ENCODE data around the gene PODNL1. TPM values are rescaled to one million over a fixed set of nuclear protein-coding genes. Genes with fewer than 3 reads are reported as not detected.

PODNL1 gene
- polyA plus RNA-seq, 3 donors: 1.2 to 1.4 (median 1.3) TPM

GRCh38 chr19:13896227-13896626, 42.0 kb downstream of the PODNL1 start:
- Histone ChIP-seq H3K27ac (ENCODE audit: low read depth in 1 of 2, low read length in 2 of 2) (no peak overlapping the region), H3K9ac (ENCODE audit: insufficient read depth, low read length, poor library complexity, severe bottlenecking) (no peak overlapping the region), H4K20me1 (ENCODE audit: insufficient read depth, low read length) (no peaks in the 10 kb centered on the region), H3K9me3 (replicated peaks in 1 of 2; ENCODE audit: control insufficient read depth in 1 of 2, insufficient read depth in 1 of 2, low read length in 2 of 2) (no peaks in the 10 kb centered on the region), H3K36me3 (replicated peaks in 1 of 2; ENCODE audit: control insufficient read depth in 1 of 2, insufficient read depth in 2 of 2, low read length in 2 of 2) (no peaks in the 10 kb centered on the region), H3K79me2 (ENCODE audit: insufficient read depth, low read length) (no peaks in the 10 kb centered on the region), H3K4me1 (ENCODE audit: control insufficient read depth in 1 of 2, insufficient read depth in 2 of 2, low read length in 2 of 2) (no peaks in the 10 kb centered on the region), H2AFZ (ENCODE audit: insufficient read depth, low read depth, low read length, poor library complexity, severe bottlenecking) (no peak overlapping the region), H3K4me3 (replicated peaks in 1 of 3; ENCODE audit: low read depth in 2 of 3, low read length in 3 of 3) (no peak overlapping the region), H3K4me2 (replicated peaks; ENCODE audit: extremely low read depth, low read length, poor library complexity, severe bottlenecking) (no peak overlapping the region), H3K27me3 (ENCODE audit: control insufficient read depth in 2 of 2, insufficient read depth in 2 of 2, low read length in 2 of 2) (no peaks in the 10 kb centered on the region)
- H3K27me3 Mint-ChIP-seq (ENCODE audit: low read depth in 3 of 3): peaks cover 0 to 6% (median 2%) of the 10 kb centered on the region in 3 donors
- no peak overlapping the region for H3K27ac Mint-ChIP-seq
- intact Hi-C loops (cut with micrococcal nuclease): no loop called here
- no CpG with 5 or more reads among the region's 2 CpGs for WGBS (ENCODE audit: insufficient coverage)
- peaks cover 0 to 3% of the 10 kb centered on the region in 2 donors for H3K36me3 Mint-ChIP-seq
- TF ChIP-seq CTCF (IDR thresholded peaks at IDR 0.05): no peak
- DNase-seq: no peak
- H3K9me3 Mint-ChIP-seq: no peaks in the 10 kb centered on the region
- H3K4me3 Mint-ChIP-seq: no peak overlapping the region
- peaks cover 3% of the 10 kb centered on the region for H3K4me1 Mint-ChIP-seq

GRCh38 chr19:13894552-13894951, 43.7 kb downstream of the PODNL1 start:
- no peak overlapping the region for H2AFZ ChIP-seq (ENCODE audit: insufficient read depth, low read depth, low read length, poor library complexity, severe bottlenecking)
- H3K4me1 ChIP-seq (ENCODE audit: control insufficient read depth in 1 of 2, insufficient read depth in 2 of 2, low read length in 2 of 2): no peaks in the 10 kb centered on the region
- WGBS (ENCODE audit: insufficient coverage): 100% methylated on average over 2 of the region's 5 CpGs
- TF ChIP-seq CTCF (IDR thresholded peaks at IDR 0.05): no peak
- H3K4me3 ChIP-seq (replicated peaks in 1 of 3; ENCODE audit: low read depth in 2 of 3, low read length in 3 of 3): no peak overlapping the region
- intact Hi-C loops (cut with micrococcal nuclease): no loop called here
- H3K79me2 ChIP-seq (ENCODE audit: insufficient read depth, low read length): no peaks in the 10 kb centered on the region
- H3K4me3 Mint-ChIP-seq: no peak overlapping the region
- H3K36me3 Mint-ChIP-seq: peaks cover 0 to 3% of the 10 kb centered on the region in 2 donors
- DNase-seq: no peak
- H3K27ac Mint-ChIP-seq: peak overlapping the region in 1 of 7 donors; percentile 50
- H3K36me3 ChIP-seq (replicated peaks in 1 of 2; ENCODE audit: control insufficient read depth in 1 of 2, insufficient read depth in 2 of 2, low read length in 2 of 2): no peaks in the 10 kb centered on the region
- no peak overlapping the region for H3K9ac ChIP-seq (ENCODE audit: insufficient read depth, low read length, poor library complexity, severe bottlenecking)
- peaks cover 0 to 3% (median 2%) of the 10 kb centered on the region in 3 donors for H3K27me3 Mint-ChIP-seq (ENCODE audit: low read depth in 3 of 3)
- H3K27me3 ChIP-seq (ENCODE audit: control insufficient read depth in 2 of 2, insufficient read depth in 2 of 2, low read length in 2 of 2): no peaks in the 10 kb centered on the region
- H3K9me3 ChIP-seq (replicated peaks in 1 of 2; ENCODE audit: control insufficient read depth in 1 of 2, insufficient read depth in 1 of 2, low read length in 2 of 2): no peaks in the 10 kb centered on the region
- H3K4me2 ChIP-seq (replicated peaks; ENCODE audit: extremely low read depth, low read length, poor library complexity, severe bottlenecking): no peak overlapping the region
- H3K4me1 Mint-ChIP-seq: no peaks in the 10 kb centered on the region
- H3K9me3 Mint-ChIP-seq: no peaks in the 10 kb centered on the region
- no peak overlapping the region for H3K27ac ChIP-seq (ENCODE audit: low read depth in 1 of 2, low read length in 2 of 2)
- no peaks in the 10 kb centered on the region for H4K20me1 ChIP-seq (ENCODE audit: insufficient read depth, low read length)
